ENCODE measurements around the gene CDK14. TPM values are rescaled to one million over a fixed set of nuclear protein-coding genes. Genes with fewer than 3 reads are reported as not detected.

Gene CDK14
- polyA plus RNA-seq, 3 donors: 1.7 to 2.5 (median 2.1) TPM

- intact Hi-C loops (cut with micrococcal nuclease): no loop called here
- H3K4me3 ChIP-seq (replicated peaks in 1 of 3; ENCODE audit: low read depth in 2 of 3, low read length in 3 of 3): no peak overlapping the region
- Mint-ChIP-seq H3K27ac (no peak overlapping the region), H3K4me1 (no peaks in the 10 kb centered on the region), H3K9me3 (no peaks in the 10 kb centered on the region), H3K4me3 (no peak overlapping the region), H3K27me3 (ENCODE audit: low read depth in 3 of 3) (no peaks in the 10 kb centered on the region), H3K36me3 (no peaks in the 10 kb centered on the region)
- no peaks in the 10 kb centered on the region for H3K79me2 ChIP-seq (ENCODE audit: insufficient read depth, low read length)
- DNase-seq: no peak
- no peaks in the 10 kb centered on the region for H3K27me3 ChIP-seq (ENCODE audit: control insufficient read depth in 2 of 2, insufficient read depth in 2 of 2, low read length in 2 of 2)
- no peak overlapping the region for H3K4me2 ChIP-seq (replicated peaks; ENCODE audit: extremely low read depth, low read length, poor library complexity, severe bottlenecking)
- H2AFZ ChIP-seq (ENCODE audit: insufficient read depth, low read depth, low read length, poor library complexity, severe bottlenecking): no peak overlapping the region
- no peaks in the 10 kb centered on the region for H3K9me3 ChIP-seq (replicated peaks in 1 of 2; ENCODE audit: control insufficient read depth in 1 of 2, insufficient read depth in 1 of 2, low read length in 2 of 2)
- H3K9ac ChIP-seq (ENCODE audit: insufficient read depth, low read length, poor library complexity, severe bottlenecking): no peak overlapping the region
- H3K36me3 ChIP-seq (replicated peaks in 1 of 2; ENCODE audit: control insufficient read depth in 1 of 2, insufficient read depth in 2 of 2, low read length in 2 of 2): no peaks in the 10 kb centered on the region
- no peak overlapping the region for H3K27ac ChIP-seq (ENCODE audit: low read depth in 1 of 2, low read length in 2 of 2)
- no peaks in the 10 kb centered on the region for H4K20me1 ChIP-seq (ENCODE audit: insufficient read depth, low read length)
- no peaks in the 10 kb centered on the region for H3K4me1 ChIP-seq (ENCODE audit: control insufficient read depth in 1 of 2, insufficient read depth in 2 of 2, low read length in 2 of 2)
- 95% methylated on average over 4 of the region's 6 CpGs for WGBS (ENCODE audit: insufficient coverage)
- no peak for TF ChIP-seq CTCF (IDR thresholded peaks at IDR 0.05)
Observed at GRCh38 chr7:91043924-91044645, 448.0 kb downstream of the CDK14 start.

DNA sequence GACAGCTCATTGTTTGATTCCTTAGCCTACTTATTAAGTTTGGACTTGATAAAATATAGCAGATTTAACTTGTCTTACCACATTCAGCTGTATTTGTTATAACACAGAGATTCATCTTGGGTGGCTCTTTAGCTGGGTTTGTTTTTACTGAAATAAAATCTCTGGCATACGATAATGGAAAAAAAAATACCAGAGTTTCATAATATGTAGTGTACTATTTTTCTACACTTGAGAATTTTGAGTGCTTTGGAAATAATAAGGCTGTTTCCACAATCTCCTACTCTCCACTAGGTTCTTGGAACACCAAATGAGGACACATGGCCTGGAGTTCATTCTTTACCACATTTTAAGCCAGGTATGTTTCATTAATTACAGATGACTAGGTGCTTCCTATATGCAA is 449.5 kb downstream of the CDK14 start:
- DNase-seq: no peak
- no peaks in the 10 kb centered on the region for H3K27me3 Mint-ChIP-seq (ENCODE audit: low read depth in 3 of 3)
- no peaks in the 10 kb centered on the region for H3K36me3 Mint-ChIP-seq
- H3K4me3 Mint-ChIP-seq: no peak overlapping the region
- no peaks in the 10 kb centered on the region for H4K20me1 ChIP-seq (ENCODE audit: insufficient read depth, low read length)
- no peaks in the 10 kb centered on the region for H3K79me2 ChIP-seq (ENCODE audit: insufficient read depth, low read length)
- no peak overlapping the region for H3K27ac ChIP-seq (ENCODE audit: low read depth in 1 of 2, low read length in 2 of 2)
- H3K4me2 ChIP-seq (replicated peaks; ENCODE audit: extremely low read depth, low read length, poor library complexity, severe bottlenecking): no peak overlapping the region
- peaks cover 0 to 2% of the 10 kb centered on the region in 2 donors for H3K4me1 ChIP-seq (ENCODE audit: control insufficient read depth in 1 of 2, insufficient read depth in 2 of 2, low read length in 2 of 2)
- no peak overlapping the region for H3K4me3 ChIP-seq (replicated peaks in 1 of 3; ENCODE audit: low read depth in 2 of 3, low read length in 3 of 3)
- TF ChIP-seq CTCF (IDR thresholded peaks at IDR 0.05): no peak
- H3K36me3 ChIP-seq (replicated peaks in 1 of 2; ENCODE audit: control insufficient read depth in 1 of 2, insufficient read depth in 2 of 2, low read length in 2 of 2): no peaks in the 10 kb centered on the region
- no peak overlapping the region for H3K27ac Mint-ChIP-seq
- peaks cover 0 to 1% (median 0%) of the 10 kb centered on the region in 7 donors for H3K9me3 Mint-ChIP-seq
- no peak overlapping the region for H2AFZ ChIP-seq (ENCODE audit: insufficient read depth, low read depth, low read length, poor library complexity, severe bottlenecking)
- WGBS (ENCODE audit: insufficient coverage): no CpG with 5 or more reads among the region's 1 CpG
- intact Hi-C loops (cut with micrococcal nuclease): no loop called here
- no peaks in the 10 kb centered on the region for H3K9me3 ChIP-seq (replicated peaks in 1 of 2; ENCODE audit: control insufficient read depth in 1 of 2, insufficient read depth in 1 of 2, low read length in 2 of 2)
- peaks cover under 1% of the 10 kb centered on the region for H3K4me1 Mint-ChIP-seq
- H3K27me3 ChIP-seq (ENCODE audit: control insufficient read depth in 2 of 2, insufficient read depth in 2 of 2, low read length in 2 of 2): no peaks in the 10 kb centered on the region
- H3K9ac ChIP-seq (ENCODE audit: insufficient read depth, low read length, poor library complexity, severe bottlenecking): no peak overlapping the region
